ENCODE results near the gene THADA. TPM values are rescaled to one million over a fixed set of nuclear protein-coding genes. Genes with fewer than 3 reads are reported as not detected.

The THADA gene
- total RNA-seq, 1 experiment from 2014 or later, result 20.1 TPM

DNA sequence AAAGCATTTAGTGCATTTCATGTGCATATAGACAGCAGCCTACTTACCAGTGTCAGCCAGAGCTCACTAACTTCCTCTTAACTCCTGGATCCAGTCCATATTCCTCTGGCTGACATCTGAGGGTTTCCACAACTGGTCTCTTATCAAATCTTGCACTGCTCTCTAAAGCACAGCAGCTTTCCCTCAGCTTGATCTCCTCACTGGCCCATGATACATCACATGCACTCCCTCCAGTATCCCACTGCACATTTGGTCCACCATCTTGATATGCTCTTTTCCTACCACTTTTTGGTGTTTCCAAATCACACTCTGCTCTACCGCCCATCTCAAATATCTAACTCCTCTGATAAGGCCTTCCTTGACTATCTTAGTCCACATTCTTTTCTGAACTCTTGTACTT is 264.4 kb downstream of the THADA start:
- Mint-ChIP-seq H3K4me3 (no peak overlapping the region), H3K4me1 (peaks cover 13 to 18% of the 10 kb centered on the region in 2 experiments)

More for the DNA sequence above, 264.4 kb downstream of the THADA start:
- Histone ChIP-seq H3K4ac (ENCODE audit: low read depth, low read length) (no peak overlapping the region), H3K27ac (ENCODE audit: insufficient read length, low read depth, low read length) (no peak overlapping the region), H4K5ac (ENCODE audit: insufficient read length, low read depth, low read length) (no peak overlapping the region), H3K27me3 (ENCODE audit: insufficient read depth, low read length) (no peaks in the 10 kb centered on the region), H4K20me1 (ENCODE audit: control insufficient read depth, insufficient read depth, insufficient read length) (no peaks in the 10 kb centered on the region), H3K79me2 (ENCODE audit: insufficient read depth, low read length) (no peaks in the 10 kb centered on the region), H3K9ac (ENCODE audit: extremely low read depth, insufficient read length, low read length) (no peak overlapping the region), H3K4me2 (ENCODE audit: insufficient read depth, insufficient read length, low read length) (no peak overlapping the region), H2BK15ac (ENCODE audit: low read depth, low read length) (no peak overlapping the region), H2BK12ac (ENCODE audit: insufficient read length, low read depth, low read length) (no peak overlapping the region), H2BK5ac (ENCODE audit: insufficient read length, low read length) (no peak overlapping the region), H3K23me2 (ENCODE audit: insufficient read length, low read depth, low read length, poor library complexity, severe bottlenecking) (no peaks in the 10 kb centered on the region), H2BK20ac (ENCODE audit: low read depth, low read length, poor library complexity, severe bottlenecking) (no peak overlapping the region), H3T11ph (ENCODE audit: low read length) (no peak overlapping the region), H3K79me1 (ENCODE audit: insufficient read depth, low read depth, low read length, poor library complexity, severe bottlenecking) (no peaks in the 10 kb centered on the region), H4K8ac (replicated peaks; ENCODE audit: insufficient read length, low read depth, low read length) (no peak overlapping the region), H3K18ac (ENCODE audit: insufficient read length, low read depth, low read length) (no peak overlapping the region), H2AFZ (ENCODE audit: low read length) (no peak overlapping the region), H3K56ac (ENCODE audit: insufficient read length, low read depth, low read length) (no peak overlapping the region), H2AK5ac (ENCODE audit: insufficient read length, low read length) (no peak overlapping the region), H4K91ac (ENCODE audit: insufficient read length, low read depth, low read length) (no peak overlapping the region), H2BK120ac (ENCODE audit: low read depth, low read length, poor library complexity, severe bottlenecking) (no peak overlapping the region), H3K9me3 (ENCODE audit: control insufficient read depth, low read depth, low read length) (no peaks in the 10 kb centered on the region), H3K23ac (ENCODE audit: insufficient read length, low read depth, low read length) (no peak overlapping the region), H3K14ac (ENCODE audit: insufficient read depth, low read length) (no peak overlapping the region), H3K4me1 (ENCODE audit: insufficient read depth, low read length) (no peaks in the 10 kb centered on the region)
- TF ChIP-seq, protein P1, sequence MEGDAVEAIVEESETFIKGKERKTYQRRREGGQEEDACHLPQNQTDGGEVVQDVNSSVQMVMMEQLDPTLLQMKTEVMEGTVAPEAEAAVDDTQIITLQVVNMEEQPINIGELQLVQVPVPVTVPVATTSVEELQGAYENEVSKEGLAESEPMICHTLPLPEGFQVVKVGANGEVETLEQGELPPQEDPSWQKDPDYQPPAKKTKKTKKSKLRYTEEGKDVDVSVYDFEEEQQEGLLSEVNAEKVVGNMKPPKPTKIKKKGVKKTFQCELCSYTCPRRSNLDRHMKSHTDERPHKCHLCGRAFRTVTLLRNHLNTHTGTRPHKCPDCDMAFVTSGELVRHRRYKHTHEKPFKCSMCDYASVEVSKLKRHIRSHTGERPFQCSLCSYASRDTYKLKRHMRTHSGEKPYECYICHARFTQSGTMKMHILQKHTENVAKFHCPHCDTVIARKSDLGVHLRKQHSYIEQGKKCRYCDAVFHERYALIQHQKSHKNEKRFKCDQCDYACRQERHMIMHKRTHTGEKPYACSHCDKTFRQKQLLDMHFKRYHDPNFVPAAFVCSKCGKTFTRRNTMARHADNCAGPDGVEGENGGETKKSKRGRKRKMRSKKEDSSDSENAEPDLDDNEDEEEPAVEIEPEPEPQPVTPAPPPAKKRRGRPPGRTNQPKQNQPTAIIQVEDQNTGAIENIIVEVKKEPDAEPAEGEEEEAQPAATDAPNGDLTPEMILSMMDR (conservative IDR thresholded peaks at IDR 0.05), result no peak
- H3K36me3 Mint-ChIP-seq (ENCODE audit: insufficient read depth in 1 of 3, low read depth in 3 of 3), result no peaks in the 10 kb centered on the region; a peak in 2 of 7 replicates
- no peak for DNase-seq
- WGBS (ENCODE audit: extremely low coverage, insufficient read length, low lambda C conversion rate), result no CpG with 5 or more reads among the region's 1 CpG
- H3K27ac Mint-ChIP-seq, result no peak overlapping the region
- H3K27me3 Mint-ChIP-seq (ENCODE audit: low read depth), result no peaks in the 10 kb centered on the region
- no peaks in the 10 kb centered on the region for H3K9me3 Mint-ChIP-seq

Measured in H9 (cell line).